Measurements from ENCODE around the gene PTBP3.

PTBP3 gene

DNA sequence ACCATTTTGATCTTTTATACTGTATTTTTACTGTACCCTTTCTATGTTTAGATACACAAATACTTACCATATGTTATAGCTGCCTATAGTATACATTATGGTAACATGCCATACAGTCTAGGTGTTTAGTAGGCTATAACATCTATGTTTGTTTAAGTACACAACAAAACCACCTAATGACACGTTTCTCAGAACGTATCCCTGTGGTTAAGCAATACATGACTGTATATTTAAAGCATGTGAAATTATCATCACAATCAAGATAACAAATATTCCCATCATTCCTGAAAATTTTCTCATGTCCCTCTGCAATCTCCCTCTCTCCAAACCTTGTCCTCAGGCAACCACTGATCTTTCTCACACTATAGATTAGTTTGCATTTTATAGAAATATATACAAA lies 91.9 kb downstream of the PTBP3 start:
- no peaks in the 10 kb centered on the region for H3K36me3 ChIP-seq (replicated peaks; ENCODE audit: insufficient read depth, low read length)
- DNase-seq: no peak
- H2AFZ ChIP-seq (ENCODE audit: low read length): no peak overlapping the region
- H3K9me2 ChIP-seq (replicated peaks; ENCODE audit: insufficient read depth, low read length): no peaks in the 10 kb centered on the region
- no peak overlapping the region for H3K27ac ChIP-seq (ENCODE audit: low read length)
- H3K4me1 ChIP-seq (ENCODE audit: low read length): no peaks in the 10 kb centered on the region
- H3K9me3 ChIP-seq (replicated peaks; ENCODE audit: insufficient read depth, low read length): no peaks in the 10 kb centered on the region
- no peak overlapping the region for H3K9ac ChIP-seq (ENCODE audit: low read length)
- no peaks in the 10 kb centered on the region for H4K20me1 ChIP-seq (ENCODE audit: insufficient read depth, low read length)
- no peaks in the 10 kb centered on the region for H3K79me2 ChIP-seq (ENCODE audit: low read length)
- TF ChIP-seq, protein P1, sequence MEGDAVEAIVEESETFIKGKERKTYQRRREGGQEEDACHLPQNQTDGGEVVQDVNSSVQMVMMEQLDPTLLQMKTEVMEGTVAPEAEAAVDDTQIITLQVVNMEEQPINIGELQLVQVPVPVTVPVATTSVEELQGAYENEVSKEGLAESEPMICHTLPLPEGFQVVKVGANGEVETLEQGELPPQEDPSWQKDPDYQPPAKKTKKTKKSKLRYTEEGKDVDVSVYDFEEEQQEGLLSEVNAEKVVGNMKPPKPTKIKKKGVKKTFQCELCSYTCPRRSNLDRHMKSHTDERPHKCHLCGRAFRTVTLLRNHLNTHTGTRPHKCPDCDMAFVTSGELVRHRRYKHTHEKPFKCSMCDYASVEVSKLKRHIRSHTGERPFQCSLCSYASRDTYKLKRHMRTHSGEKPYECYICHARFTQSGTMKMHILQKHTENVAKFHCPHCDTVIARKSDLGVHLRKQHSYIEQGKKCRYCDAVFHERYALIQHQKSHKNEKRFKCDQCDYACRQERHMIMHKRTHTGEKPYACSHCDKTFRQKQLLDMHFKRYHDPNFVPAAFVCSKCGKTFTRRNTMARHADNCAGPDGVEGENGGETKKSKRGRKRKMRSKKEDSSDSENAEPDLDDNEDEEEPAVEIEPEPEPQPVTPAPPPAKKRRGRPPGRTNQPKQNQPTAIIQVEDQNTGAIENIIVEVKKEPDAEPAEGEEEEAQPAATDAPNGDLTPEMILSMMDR (IDR thresholded peaks at IDR 0.05; ENCODE audit: low read length): no peak
- TF ChIP-seq EZH2 (optimal IDR thresholded peaks at IDR 0.05; ENCODE audit: low read depth, low read length) (no peak), EZH2phosphoT487 (IDR thresholded peaks at IDR 0.05; ENCODE audit: low read length) (no peak)
- no peak overlapping the region for H3K4me3 ChIP-seq (ENCODE audit: low read length)
- no peak overlapping the region for H3K4me2 ChIP-seq (ENCODE audit: low read depth, low read length)
- H3K27me3 ChIP-seq (replicated peaks; ENCODE audit: insufficient read depth, low read length): no peaks in the 10 kb centered on the region
- H3F3A ChIP-seq (ENCODE audit: insufficient read depth, low read length): no peaks in the 10 kb centered on the region

DNA sequence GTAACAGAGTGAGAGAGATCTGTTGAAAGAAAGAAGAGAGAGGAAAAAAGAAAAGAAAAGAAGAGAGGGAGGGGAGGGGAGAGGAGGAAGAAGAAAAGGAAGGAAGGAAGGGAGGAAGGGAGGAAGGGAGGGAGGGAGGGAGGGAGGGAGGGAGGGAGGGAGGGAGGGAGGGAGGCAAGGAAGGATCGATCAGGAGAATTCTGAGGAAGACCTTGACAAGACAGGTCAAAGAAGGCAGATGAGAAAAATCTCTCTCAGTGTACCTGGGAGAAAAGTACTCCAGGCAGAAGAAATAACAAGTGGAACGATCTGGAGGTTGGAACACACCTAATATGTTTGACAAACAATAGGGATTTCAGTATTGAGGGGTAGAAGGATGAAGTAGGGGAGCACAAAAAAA lies 93.7 kb downstream of the PTBP3 start:
- no peaks in the 10 kb centered on the region for H3K27me3 ChIP-seq (replicated peaks; ENCODE audit: insufficient read depth, low read length)
- H3K79me2 ChIP-seq (ENCODE audit: low read length): no peaks in the 10 kb centered on the region
- no peaks in the 10 kb centered on the region for H3K9me3 ChIP-seq (replicated peaks; ENCODE audit: insufficient read depth, low read length)
- no peak overlapping the region for H3K9ac ChIP-seq (ENCODE audit: low read length)
- no peaks in the 10 kb centered on the region for H4K20me1 ChIP-seq (ENCODE audit: insufficient read depth, low read length)
- no peak for DNase-seq
- H3K36me3 ChIP-seq (replicated peaks; ENCODE audit: insufficient read depth, low read length): no peaks in the 10 kb centered on the region
- TF ChIP-seq EZH2phosphoT487 (IDR thresholded peaks at IDR 0.05; ENCODE audit: low read length) (no peak), EZH2 (optimal IDR thresholded peaks at IDR 0.05; ENCODE audit: low read depth, low read length) (no peak)
- TF ChIP-seq, protein P1 (IDR thresholded peaks at IDR 0.05; ENCODE audit: low read length): no peak
- no peaks in the 10 kb centered on the region for H3K9me2 ChIP-seq (replicated peaks; ENCODE audit: insufficient read depth, low read length)
- H3K4me1 ChIP-seq (ENCODE audit: low read length): no peaks in the 10 kb centered on the region
- H3F3A ChIP-seq (ENCODE audit: insufficient read depth, low read length): no peaks in the 10 kb centered on the region
- no peak overlapping the region for H3K27ac ChIP-seq (ENCODE audit: low read length)
- H2AFZ ChIP-seq (ENCODE audit: low read length): no peak overlapping the region
- H3K4me2 ChIP-seq (ENCODE audit: low read depth, low read length): no peak overlapping the region
- H3K4me3 ChIP-seq (ENCODE audit: low read length): no peak overlapping the region

GRCh38 chr9:112239284-112239683 lies 94.1 kb downstream of the PTBP3 start:
- Histone ChIP-seq H3F3A (ENCODE audit: insufficient read depth, low read length) (no peaks in the 10 kb centered on the region), H3K79me2 (ENCODE audit: low read length) (no peaks in the 10 kb centered on the region), H3K9me2 (replicated peaks; ENCODE audit: insufficient read depth, low read length) (no peaks in the 10 kb centered on the region), H4K20me1 (ENCODE audit: insufficient read depth, low read length) (no peaks in the 10 kb centered on the region), H2AFZ (ENCODE audit: low read length) (no peak overlapping the region), H3K4me3 (ENCODE audit: low read length) (no peak overlapping the region), H3K9ac (ENCODE audit: low read length) (no peak overlapping the region), H3K27ac (ENCODE audit: low read length) (no peak overlapping the region), H3K4me2 (ENCODE audit: low read depth, low read length) (no peak overlapping the region), H3K9me3 (replicated peaks; ENCODE audit: insufficient read depth, low read length) (no peaks in the 10 kb centered on the region), H3K4me1 (ENCODE audit: low read length) (no peaks in the 10 kb centered on the region), H3K36me3 (replicated peaks; ENCODE audit: insufficient read depth, low read length) (no peaks in the 10 kb centered on the region), H3K27me3 (replicated peaks; ENCODE audit: insufficient read depth, low read length) (no peaks in the 10 kb centered on the region)
- TF ChIP-seq EZH2phosphoT487 (IDR thresholded peaks at IDR 0.05; ENCODE audit: low read length) (no peak), EZH2 (optimal IDR thresholded peaks at IDR 0.05; ENCODE audit: low read depth, low read length) (no peak)
- TF ChIP-seq, protein P1 (IDR thresholded peaks at IDR 0.05; ENCODE audit: low read length): no peak
- DNase-seq: no peak

Data from MM.1S (cell line).